Stimulated activated CD8-positive, alpha-beta memory T cell treated with anti-CD3 and anti-CD28 coated beads, Interleukin-12 subunit alpha, Interleukin-12 subunit beta, amount 100 ng/mL, for 1 hour (primary cell): ENCODE results near the gene JADE3.

Experiments used
- DNase-seq: peaks from one replicate; pipeline ENCODE4 v3.0.0-alpha.2; 2020; ENCODE audit warnings: low read depth

JADE3 gene

GRCh38 chrX:47026198-47026597 lies 114.0 kb downstream of the JADE3 start:
- DNase-seq, result no peak

- no peak for DNase-seq
These were observed 118.1 kb downstream of the JADE3 start for GRCh38 chrX:47030339-47030738.

GRCh38 chrX:47047989-47048388 lies 135.8 kb downstream of the JADE3 start:
- no peak for DNase-seq

- no peak for DNase-seq
These were observed 147.1 kb downstream of the JADE3 start for GRCh38 chrX:47059142-47059874.

- DNase-seq, result no peak
These were observed 148.5 kb downstream of the JADE3 start for GRCh38 chrX:47060708-47061107.

- DNase-seq, result no peak
These were observed 149.2 kb downstream of the JADE3 start for GRCh38 chrX:47061238-47061919.

GRCh38 chrX:47063179-47063578 lies 151.0 kb downstream of the JADE3 start:
- DNase-seq, result no peak

GRCh38 chrX:47068214-47068613 lies 156.0 kb downstream of the JADE3 start:
- no peak for DNase-seq

GRCh38 chrX:47068720-47069119 lies 156.5 kb downstream of the JADE3 start:
- no peak for DNase-seq

GRCh38 chrX:47078129-47079043 lies 166.2 kb downstream of the JADE3 start, which contains the start of gene RGN:
Gene RGN, plus strand, starts transcription at chrX:47078443. Its CDS starts 2,702 bp downstream, at chrX:47081145.
- no peak for DNase-seq

- no peak for DNase-seq
These were observed 168.1 kb downstream of the JADE3 start for GRCh38 chrX:47080215-47080914.

GRCh38 chrX:47080915-47081236 lies 168.7 kb downstream of the JADE3 start:
- DNase-seq, result no peak

- DNase-seq, result no peak
These were observed 179.0 kb downstream of the JADE3 start for GRCh38 chrX:47091149-47091775.

- DNase-seq, result no peak
These were observed 181.0 kb downstream of the JADE3 start for GRCh38 chrX:47093248-47093647.

GRCh38 chrX:47093860-47094259 lies 181.6 kb downstream of the JADE3 start:
- no peak for DNase-seq

- DNase-seq, result no peak
These were observed 184.8 kb downstream of the JADE3 start for GRCh38 chrX:47097018-47097417.

- no peak for DNase-seq
These were observed 186.3 kb downstream of the JADE3 start for GRCh38 chrX:47098338-47099094.

- DNase-seq, result no peak
These were observed 189.0 kb downstream of the JADE3 start for GRCh38 chrX:47101206-47101605.
